ENCODE data around the gene C1QTNF1. TPM values are rescaled to one million over a fixed set of nuclear protein-coding genes. Genes with fewer than 3 reads are reported as not detected.

C1QTNF1 gene
- total RNA-seq, 1 donor, result 42.1 TPM

DNA sequence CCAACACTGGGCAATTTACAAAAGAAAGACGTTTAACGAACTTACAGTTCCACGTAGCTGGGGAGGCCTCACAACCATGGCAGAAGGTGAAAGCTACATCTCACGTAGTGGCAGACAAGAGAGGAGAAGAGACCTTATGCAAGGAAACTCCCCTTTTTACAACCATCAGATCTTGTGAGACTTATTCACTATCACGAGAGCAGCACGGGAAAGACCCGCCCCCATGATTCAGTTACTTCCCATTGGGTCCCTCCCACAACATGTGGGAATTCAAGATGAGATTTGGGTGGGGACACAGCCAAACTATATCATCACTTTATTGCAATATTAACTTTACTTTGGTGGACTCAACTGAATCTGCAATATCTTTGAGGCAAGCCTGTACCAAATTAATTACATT is 38.7 kb downstream of the C1QTNF1 start:
- TF ChIP-seq, protein P1, sequence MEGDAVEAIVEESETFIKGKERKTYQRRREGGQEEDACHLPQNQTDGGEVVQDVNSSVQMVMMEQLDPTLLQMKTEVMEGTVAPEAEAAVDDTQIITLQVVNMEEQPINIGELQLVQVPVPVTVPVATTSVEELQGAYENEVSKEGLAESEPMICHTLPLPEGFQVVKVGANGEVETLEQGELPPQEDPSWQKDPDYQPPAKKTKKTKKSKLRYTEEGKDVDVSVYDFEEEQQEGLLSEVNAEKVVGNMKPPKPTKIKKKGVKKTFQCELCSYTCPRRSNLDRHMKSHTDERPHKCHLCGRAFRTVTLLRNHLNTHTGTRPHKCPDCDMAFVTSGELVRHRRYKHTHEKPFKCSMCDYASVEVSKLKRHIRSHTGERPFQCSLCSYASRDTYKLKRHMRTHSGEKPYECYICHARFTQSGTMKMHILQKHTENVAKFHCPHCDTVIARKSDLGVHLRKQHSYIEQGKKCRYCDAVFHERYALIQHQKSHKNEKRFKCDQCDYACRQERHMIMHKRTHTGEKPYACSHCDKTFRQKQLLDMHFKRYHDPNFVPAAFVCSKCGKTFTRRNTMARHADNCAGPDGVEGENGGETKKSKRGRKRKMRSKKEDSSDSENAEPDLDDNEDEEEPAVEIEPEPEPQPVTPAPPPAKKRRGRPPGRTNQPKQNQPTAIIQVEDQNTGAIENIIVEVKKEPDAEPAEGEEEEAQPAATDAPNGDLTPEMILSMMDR (IDR thresholded peaks at IDR 0.05; ENCODE audit: insufficient read depth, low read length), result no peak
- H3K4me3 ChIP-seq (ENCODE audit: low read depth, low read length), result no peak overlapping the region
- DNase-seq (ENCODE audit: low read depth), result no peak

DNA sequence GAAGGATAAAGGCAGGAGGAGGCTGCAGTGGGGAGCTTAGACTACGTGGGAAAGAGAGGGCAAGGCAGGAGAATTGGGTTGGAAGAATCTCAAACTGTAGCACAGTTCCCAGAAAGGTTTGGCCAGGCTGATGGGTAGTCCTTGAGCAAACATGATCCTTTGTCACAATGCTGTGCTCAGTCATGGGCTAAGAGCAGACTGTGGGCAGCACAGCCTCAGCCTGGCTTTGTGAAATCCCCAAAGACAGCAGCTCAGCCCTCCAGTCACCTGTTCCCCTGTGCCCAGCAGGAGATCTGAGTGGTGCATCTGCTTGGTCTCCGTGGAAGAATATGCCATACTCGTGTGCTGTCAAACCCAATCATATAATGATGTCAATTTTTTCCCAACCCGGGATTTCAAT is 40.1 kb downstream of the C1QTNF1 start:
- no peak for DNase-seq (ENCODE audit: low read depth)
- no peak overlapping the region for H3K4me3 ChIP-seq (ENCODE audit: low read depth, low read length)
- TF ChIP-seq, protein P1 (IDR thresholded peaks at IDR 0.05; ENCODE audit: insufficient read depth, low read length), result no peak

DNA sequence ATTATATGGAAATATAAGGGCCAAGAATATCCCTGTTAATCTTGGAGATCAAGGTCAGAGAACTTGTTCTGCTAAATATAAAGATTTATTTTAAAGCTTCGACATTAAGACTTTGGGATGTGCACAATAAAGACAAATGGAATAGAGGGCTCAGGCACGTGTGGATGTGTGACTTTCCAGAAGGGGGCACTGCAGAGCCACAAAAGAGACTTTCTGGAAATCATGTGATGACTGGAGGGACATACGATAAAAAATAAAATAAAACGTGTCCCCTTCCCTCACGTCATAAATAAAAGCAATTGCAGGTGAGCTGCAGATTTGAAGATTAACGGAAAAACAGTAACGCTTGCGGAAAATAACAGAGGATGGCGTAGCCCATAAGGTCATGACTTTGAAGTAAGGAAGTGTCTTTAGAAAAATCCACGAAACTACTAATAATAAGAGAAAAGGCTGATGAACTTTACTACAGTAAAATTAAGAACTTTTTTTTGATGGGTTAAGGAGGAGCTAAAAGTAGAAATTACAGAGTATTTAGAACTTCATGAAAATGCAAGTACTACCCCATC is 41.2 kb downstream of the C1QTNF1 start:
- no peak overlapping the region for H3K4me3 ChIP-seq (ENCODE audit: low read depth, low read length)
- peak; percentile 52 for DNase-seq (ENCODE audit: low read depth)

DNA sequence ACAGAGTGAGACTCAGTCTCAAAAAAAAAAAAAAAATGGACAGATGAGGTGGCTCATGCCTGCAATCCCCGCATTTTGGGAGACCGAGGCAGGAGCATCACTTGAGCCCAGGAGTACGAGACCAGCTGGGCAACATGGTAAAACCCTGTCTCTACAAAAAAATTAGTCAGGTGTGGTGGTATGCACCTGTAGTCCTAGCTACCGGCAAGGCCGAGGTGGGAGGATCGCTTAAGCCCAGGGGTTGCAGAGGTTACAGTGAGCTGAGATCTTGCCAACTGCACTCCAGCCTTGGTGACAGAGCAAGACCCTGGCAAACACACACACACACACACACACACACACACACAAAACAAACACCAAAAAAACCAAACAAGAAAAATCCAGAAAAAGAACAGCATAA is 43.0 kb downstream of the C1QTNF1 start:
- TF ChIP-seq, protein P1 (IDR thresholded peaks at IDR 0.05; ENCODE audit: insufficient read depth, low read length), result no peak
- no peak overlapping the region for H3K4me3 ChIP-seq (ENCODE audit: low read depth, low read length)
- no peak for DNase-seq (ENCODE audit: low read depth)

More for the DNA sequence above, 41.2 kb downstream of the C1QTNF1 start:
- TF ChIP-seq, protein P1 (IDR thresholded peaks at IDR 0.05; ENCODE audit: insufficient read depth, low read length), result peak; percentile 56

DNA sequence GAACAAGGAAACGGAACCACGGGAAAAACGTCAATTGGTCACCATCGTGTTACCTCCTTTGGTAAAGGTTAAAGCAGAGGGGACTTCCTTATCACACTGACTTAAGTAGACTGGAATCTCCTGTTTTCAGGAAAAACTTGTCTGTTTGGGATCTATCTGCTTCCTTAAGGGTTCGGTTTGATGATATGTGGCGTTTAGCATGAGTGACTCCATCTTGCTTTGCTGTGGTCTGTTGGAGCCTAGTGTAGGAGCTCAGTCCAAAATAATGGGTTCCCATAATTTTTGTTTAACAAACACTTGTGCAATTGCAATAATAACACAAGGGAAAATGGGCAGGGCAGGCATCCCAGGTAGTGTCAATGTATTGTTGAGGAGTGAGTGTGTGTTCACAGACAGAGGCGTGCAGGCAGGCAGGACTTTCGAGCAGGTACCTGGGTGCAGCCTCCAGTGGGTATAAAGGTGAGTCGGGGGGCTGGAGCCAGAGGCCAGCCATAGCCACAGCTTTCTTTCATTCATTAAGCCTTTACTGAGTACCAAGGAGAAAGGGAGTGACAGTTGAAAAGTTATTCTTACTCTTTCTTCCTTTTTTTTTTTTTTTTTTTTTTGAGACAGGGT is 46.4 kb downstream of the C1QTNF1 start:
- no peak for DNase-seq (ENCODE audit: low read depth)
- no peak overlapping the region for H3K4me3 ChIP-seq (ENCODE audit: low read depth, low read length)
- TF ChIP-seq, protein P1 (IDR thresholded peaks at IDR 0.05; ENCODE audit: insufficient read depth, low read length), result no peak

DNA sequence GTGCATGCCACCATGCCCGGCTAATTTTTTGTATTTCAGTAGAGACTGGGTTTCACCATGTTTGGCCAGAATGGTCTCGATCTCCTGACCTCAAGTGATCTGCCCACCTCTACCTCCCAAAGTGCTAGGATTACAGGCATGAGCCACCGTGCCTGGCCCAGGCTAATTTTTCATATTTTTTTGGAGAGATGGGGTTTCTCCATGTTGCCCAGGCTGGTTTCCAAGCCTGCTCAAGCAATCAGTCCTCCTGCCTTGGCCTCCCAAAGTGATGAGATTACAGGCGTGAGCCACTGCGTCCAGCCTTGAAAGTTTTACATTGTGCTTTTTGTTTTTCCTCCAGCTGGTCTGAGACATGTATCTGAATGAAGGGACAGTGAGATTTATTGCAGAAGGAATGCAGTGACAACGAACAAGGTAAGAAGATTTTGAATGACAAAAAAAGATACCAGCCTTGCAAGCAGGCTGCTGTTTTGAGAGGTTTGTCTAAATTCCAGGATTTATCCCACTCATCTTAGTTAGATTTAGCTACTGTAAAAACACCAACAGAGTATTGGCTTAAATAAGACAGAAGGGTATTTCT is 47.3 kb downstream of the C1QTNF1 start:
- TF ChIP-seq, protein P1 (IDR thresholded peaks at IDR 0.05; ENCODE audit: insufficient read depth, low read length), result no peak
- H3K4me3 ChIP-seq (ENCODE audit: low read depth, low read length), result no peak overlapping the region
- no peak for DNase-seq (ENCODE audit: low read depth)

Measured in fibroblast of the aortic adventitia (primary cell).